GM10248 (cell line): ENCODE measurements around the gene RGS2.
A peak's percentile ranks its signal among the peaks of the same experiment; 100 is the strongest.

ENCODE experiments used
- CTCF ChIA-PET: fragments of 300-600 bp; sonication (Branson Sonifier 250); formaldehyde crosslinking; extraction: SDS; loops from one replicate; lab custom pipeline; 2021; ENCODE audit warnings: antibody characterized with exemption; lab: Yijun Ruan, JAX
- POLR2A ChIA-PET: fragments of 350-650 bp; sonication (Branson Sonifier 250); formaldehyde crosslinking; extraction: SDS; loops from one replicate; lab custom pipeline; 2020; ENCODE audit warnings: antibody characterized with exemption; lab: Yijun Ruan, JAX
- DNase-seq: peaks from one replicate; pipeline ENCODE4 v3.0.0; 2012; ENCODE audit errors: extremely low spot score
- TF ChIP-seq, protein P1 (sequence below): IDR thresholded peaks from 2 replicates; pipeline ENCODE4 v1.5.1; 2012; ENCODE audit warnings: mild to moderate bottlenecking, low read depth; ENCODE audit errors: extremely low read depth, missing control alignments, control extremely low read depth

The RGS2 gene

DNA sequence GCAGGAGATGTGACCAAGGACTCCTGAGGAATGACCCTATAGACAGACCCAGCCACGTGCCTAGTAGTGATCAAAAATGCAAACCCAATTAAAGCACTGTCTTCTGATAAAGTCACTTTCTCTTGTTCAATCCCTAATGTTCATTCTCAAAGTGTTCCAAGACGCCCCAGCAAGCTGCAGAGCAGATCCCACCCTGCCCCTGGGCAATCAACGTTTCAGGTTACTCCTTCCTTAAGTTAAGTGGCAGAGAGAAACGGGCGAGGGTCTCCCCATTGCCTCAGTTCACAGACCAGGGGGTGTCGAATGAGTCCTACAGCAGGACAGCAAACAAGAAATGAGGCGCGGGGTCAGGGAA, 699 bp upstream of the RGS2 start:
- ChIA-PET CTCF (interaction anchor here (1.2 to 6.0 kb wide), 15 partner anchors 11 to 334 kb away, joined by 3 to 59 read pairs (median 5); partner anchors contain the start of gene CDC73), POLR2A (interaction anchor here (0.6 to 1.9 kb wide), 4 partner anchors 12 to 1485 kb away, joined by 3 to 7 read pairs (median 6); no protein-coding TSS in a partner anchor)
- no peak for DNase-seq
- TF ChIP-seq, protein P1, sequence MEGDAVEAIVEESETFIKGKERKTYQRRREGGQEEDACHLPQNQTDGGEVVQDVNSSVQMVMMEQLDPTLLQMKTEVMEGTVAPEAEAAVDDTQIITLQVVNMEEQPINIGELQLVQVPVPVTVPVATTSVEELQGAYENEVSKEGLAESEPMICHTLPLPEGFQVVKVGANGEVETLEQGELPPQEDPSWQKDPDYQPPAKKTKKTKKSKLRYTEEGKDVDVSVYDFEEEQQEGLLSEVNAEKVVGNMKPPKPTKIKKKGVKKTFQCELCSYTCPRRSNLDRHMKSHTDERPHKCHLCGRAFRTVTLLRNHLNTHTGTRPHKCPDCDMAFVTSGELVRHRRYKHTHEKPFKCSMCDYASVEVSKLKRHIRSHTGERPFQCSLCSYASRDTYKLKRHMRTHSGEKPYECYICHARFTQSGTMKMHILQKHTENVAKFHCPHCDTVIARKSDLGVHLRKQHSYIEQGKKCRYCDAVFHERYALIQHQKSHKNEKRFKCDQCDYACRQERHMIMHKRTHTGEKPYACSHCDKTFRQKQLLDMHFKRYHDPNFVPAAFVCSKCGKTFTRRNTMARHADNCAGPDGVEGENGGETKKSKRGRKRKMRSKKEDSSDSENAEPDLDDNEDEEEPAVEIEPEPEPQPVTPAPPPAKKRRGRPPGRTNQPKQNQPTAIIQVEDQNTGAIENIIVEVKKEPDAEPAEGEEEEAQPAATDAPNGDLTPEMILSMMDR: no peak

DNA sequence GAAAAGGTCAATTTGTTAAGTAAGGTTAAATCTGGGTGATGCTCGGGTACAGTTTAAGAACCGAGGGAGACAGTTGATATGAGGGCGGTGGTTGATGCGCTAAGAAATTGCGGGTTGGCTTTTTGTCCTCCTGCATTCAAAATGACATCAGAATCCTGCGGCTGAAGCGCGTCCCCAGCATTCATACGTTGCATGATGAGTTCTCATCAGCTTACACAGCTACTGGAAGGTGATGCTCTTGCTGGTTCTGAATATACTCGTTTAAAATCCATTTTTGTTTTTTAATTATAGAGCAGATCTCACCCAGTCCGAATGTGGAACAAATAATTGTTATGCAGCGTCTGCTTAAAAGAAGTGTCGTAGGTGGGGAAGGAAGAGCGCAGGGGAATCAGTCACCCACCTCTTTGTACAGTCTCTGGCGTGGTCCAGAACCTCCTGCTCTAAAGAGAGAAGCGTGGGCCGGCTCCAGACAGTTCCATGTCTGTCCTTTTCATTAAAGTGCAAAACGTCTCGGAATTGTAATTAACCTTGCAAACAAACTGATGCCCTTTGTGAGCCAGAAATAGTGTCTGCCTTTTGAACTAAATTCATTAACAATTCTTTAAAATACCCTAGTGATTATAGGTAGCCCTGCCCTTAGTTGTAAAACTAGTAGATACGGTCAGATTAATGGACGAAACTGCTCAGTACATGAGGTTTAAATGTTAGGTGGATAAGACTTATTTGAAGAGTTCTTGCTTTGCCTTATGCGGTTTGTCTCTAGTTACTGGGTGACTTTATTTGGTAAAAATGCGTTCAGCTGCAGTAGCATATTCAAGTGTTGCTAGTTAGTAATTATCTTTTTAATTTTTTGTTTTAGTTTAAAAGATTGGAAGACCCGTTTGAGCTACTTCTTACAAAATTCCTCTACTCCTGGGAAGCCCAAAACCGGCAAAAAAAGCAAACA, 741 bp downstream of the RGS2 start:
- CTCF ChIA-PET: interaction anchor here (1.0 to 2.0 kb wide), 10 partner anchors 9 to 249 kb away, joined by 3 to 7 read pairs (median 4); partner anchors contain the start of genes RO60 and UCHL5

GRCh38 chr1:192810253-192810880, 1.5 kb downstream of the RGS2 start:
- DNase-seq: peak; percentile 18
- TF ChIP-seq, protein P1: no peak

More for the DNA sequence above, 741 bp downstream of the RGS2 start:
- DNase-seq: no peak
- TF ChIP-seq, protein P1: no peak
- POLR2A ChIA-PET: interaction anchor here (0.5 to 1.3 kb wide), 2 partner anchors 148 to 249 kb away, joined by 3 to 4 read pairs; partner anchors contain the start of gene UCHL5

GRCh38 chr1:192811006-192811405, 2.2 kb downstream of the RGS2 start:
- POLR2A ChIA-PET: no interaction called here
- no peak for DNase-seq
- TF ChIP-seq, protein P1: no peak
- CTCF ChIA-PET: interaction anchor here (1.2 to 2.0 kb wide), 8 partner anchors 9 to 259 kb away, joined by 3 to 7 read pairs (median 4); no protein-coding TSS in a partner anchor

More at GRCh38 chr1:192810253-192810880, 1.5 kb downstream of the RGS2 start:
- POLR2A ChIA-PET: interaction anchor here (0.5 kb wide), 1 partner anchor 147 kb away, joined by 4 read pairs; no protein-coding TSS in a partner anchor
- CTCF ChIA-PET: interaction anchor here (1.0 to 2.0 kb wide), 11 partner anchors 9 to 259 kb away, joined by 3 to 7 read pairs (median 4); partner anchors contain the start of genes RO60 and UCHL5

- CTCF ChIA-PET: interaction anchor here (1.2 to 2.0 kb wide), 3 partner anchors 11 to 258 kb away, joined by 3 to 7 read pairs (median 4); no protein-coding TSS in a partner anchor
- no peak for DNase-seq
- POLR2A ChIA-PET: no interaction called here
- TF ChIP-seq, protein P1: no peak
Measured at GRCh38 chr1:192811594-192812239, 2.9 kb downstream of the RGS2 start.
